GM23338 (cell line): ENCODE data around the gene SRR. TPM values are rescaled to one million over a fixed set of nuclear protein-coding genes. Genes with fewer than 3 reads are reported as not detected.

Experiments used
- ATAC-seq: fragments of 200-7000 bp; cut with Tn5 transposase; 3 replicates; pipeline ENCODE4 v1.9.1; 2020
- DNase-seq: peaks from one replicate; pipeline ENCODE4 v3.0.0-alpha.2; 2015; ENCODE audit warnings: low spot score
- H2AFZ ChIP-seq: fragments of 200-600 bp; sonication (generic); 2 replicates; pipeline ENCODE4 v1.8.0; 2016; ENCODE audit warnings: antibody characterized with exemption, mild to moderate bottlenecking, moderate library complexity
- H3F3A ChIP-seq: fragments of 200-600 bp; sonication (generic); replicated peaks from 2 replicates; pipeline ENCODE4 v1.8.0; 2017; ENCODE audit warnings: antibody characterized with exemption, mixed run types, low read depth
- H3K27ac ChIP-seq: fragments of 200-600 bp; sonication (generic); 2 replicates; pipeline ENCODE4 v1.6.1; 2016; ENCODE audit warnings: low read depth
- H3K27me3 ChIP-seq: fragments of 200-600 bp; sonication (generic); 2 replicates; pipeline ENCODE4 v1.8.0; 2016; ENCODE audit warnings: mild to moderate bottlenecking, mixed run types, moderate library complexity; ENCODE audit not compliant: insufficient read depth
- H3K36me3 ChIP-seq: fragments of 200-600 bp; sonication (generic); 2 replicates; pipeline ENCODE4 v1.8.0; 2016; ENCODE audit warnings: mild to moderate bottlenecking; ENCODE audit not compliant: insufficient read depth
- H3K4me1 ChIP-seq: fragments of 200-600 bp; sonication (generic); 2 replicates; pipeline ENCODE4 v1.8.0; 2016; ENCODE audit warnings: mild to moderate bottlenecking, moderate library complexity; ENCODE audit not compliant: insufficient read depth
- H3K4me2 ChIP-seq: fragments of 200-600 bp; sonication (generic); 2 replicates; pipeline ENCODE4 v1.7.1; 2017; ENCODE audit warnings: mixed run types
- H3K4me3 ChIP-seq: fragments of 200-600 bp; sonication (generic); 2 replicates; pipeline ENCODE4 v1.6.1; 2016; ENCODE audit warnings: mixed run types
- H3K79me2 ChIP-seq: fragments of 200-600 bp; sonication (generic); replicated peaks from 2 replicates; pipeline ENCODE4 v1.8.0; 2017; ENCODE audit warnings: mild to moderate bottlenecking; ENCODE audit not compliant: insufficient read depth
- H3K9me2 ChIP-seq: fragments of 200-600 bp; sonication (generic); 2 replicates; pipeline ENCODE4 v1.8.0; 2017; ENCODE audit not compliant: insufficient read depth
- H4K20me1 ChIP-seq: fragments of 200-600 bp; sonication (generic); replicated peaks from 2 replicates; pipeline ENCODE4 v1.8.0; 2017; ENCODE audit warnings: mild to moderate bottlenecking; ENCODE audit not compliant: insufficient read depth
- H3K27ac Mint-ChIP-seq: 2 replicates; pipeline ENCODE4 v1.8.0; 2020; ENCODE audit warnings: inconsistent platforms, mild to moderate bottlenecking, moderate library complexity, mixed read lengths
- H3K27me3 Mint-ChIP-seq: 3 replicates; pipeline ENCODE4 v1.8.0; 2022; ENCODE audit warnings: low read depth, mild to moderate bottlenecking, moderate library complexity, mixed read lengths, inconsistent platforms; ENCODE audit not compliant: insufficient read depth, poor library complexity
- H3K36me3 Mint-ChIP-seq: 3 replicates; pipeline ENCODE4 v1.8.0; 2021; ENCODE audit warnings: low read depth, mild to moderate bottlenecking, inconsistent platforms, moderate library complexity, mixed read lengths
- H3K4me1 Mint-ChIP-seq: 3 replicates; pipeline ENCODE4 v1.8.0; 2020; ENCODE audit warnings: mild to moderate bottlenecking, inconsistent platforms, mixed read lengths
- H3K4me3 Mint-ChIP-seq: 3 replicates; pipeline ENCODE4 v1.8.0; 2021; ENCODE audit warnings: moderate library complexity, mild to moderate bottlenecking, inconsistent platforms, mixed read lengths
- H3K9me3 Mint-ChIP-seq: 3 replicates; pipeline ENCODE4 v1.8.0; 2020; ENCODE audit warnings: moderate library complexity, mild to moderate bottlenecking, inconsistent platforms, mixed read lengths
- CREB1 ChIP-seq: fragments of 250-450 bp; sonication (Bioruptor Pico); IDR thresholded peaks from 2 replicates; pipeline ENCODE4 v1.5.0; 2020; ENCODE audit warnings: low read depth, mild to moderate bottlenecking, moderate library complexity
- CTCF ChIP-seq, 2 experiments: fragments of 200-600 bp in 1 of 2; sonication (generic) in 1 of 2; conservative IDR thresholded peaks; 2 replicates each; pipeline versions ENCODE4 v1.5.1 to v1.6.1; 2016 to 2017; ENCODE audit warnings: antibody characterized with exemption in 2 of 2, low read depth in 2 of 2, mild to moderate bottlenecking in 2 of 2, moderate library complexity in 1 of 2
- ETS1 ChIP-seq: IDR thresholded peaks from 2 replicates; pipeline ENCODE4 v1.6.1; 2016; ENCODE audit warnings: antibody characterized with exemption
- EZH2 ChIP-seq: fragments of 200-600 bp; sonication (generic); IDR thresholded peaks from one replicate; pipeline ENCODE4 v1.8.0; 2017; ENCODE audit warnings: antibody characterized with exemption, mild to moderate bottlenecking, low read depth; ENCODE audit not compliant: unreplicated experiment
- EZH2phosphoT487 ChIP-seq: fragments of 200-600 bp; sonication (generic); IDR thresholded peaks from one replicate; pipeline ENCODE4 v1.8.1; 2018; ENCODE audit warnings: antibody characterized with exemption; ENCODE audit not compliant: unreplicated experiment
- JUNB ChIP-seq: IDR thresholded peaks from one replicate; pipeline ENCODE4 v1.6.1; 2016; ENCODE audit warnings: antibody characterized with exemption; ENCODE audit not compliant: unreplicated experiment
- NANOG ChIP-seq: IDR thresholded peaks from 2 replicates; pipeline ENCODE4 v1.6.1; 2016; ENCODE audit warnings: antibody characterized with exemption, borderline replicate concordance
- POLR2AphosphoS5 ChIP-seq: IDR thresholded peaks from 2 replicates; pipeline ENCODE4 v1.6.1; 2016; ENCODE audit warnings: antibody characterized with exemption, low read depth
- REST ChIP-seq: IDR thresholded peaks from one replicate; pipeline ENCODE4 v1.6.1; 2018; ENCODE audit warnings: antibody characterized with exemption; ENCODE audit not compliant: unreplicated experiment
- ZNF114 ChIP-seq: fragments of 250-450 bp; sonication (Bioruptor Pico); IDR thresholded peaks from 2 replicates; pipeline ENCODE4 v1.5.0; 2020; ENCODE audit warnings: mild to moderate bottlenecking, moderate library complexity
- ZNF462 ChIP-seq: fragments of 250-450 bp; sonication (Bioruptor Pico); IDR thresholded peaks from 2 replicates; pipeline ENCODE4 v1.5.0; 2020; ENCODE audit warnings: mild to moderate bottlenecking, moderate library complexity
- polyA plus RNA-seq: library from polyadenylated mRNA; unstranded; fragments of >200 nt; fragmentation: Nextera tagmentation; extraction: Ambion mirVana; gene quantifications from 2 replicates; pipeline ENCODE4 v1.2.1, GENCODE V29; 2016
- total RNA-seq: library from RNA; depleted of rRNA; stranded (reverse); fragments of >200 nt; shearing (Covaris generic); gene quantifications from 2 replicates; pipeline ENCODE4 v1.2.3, GENCODE V29; 2014

SRR gene
- total and polyA plus RNA-seq, 2 experiments from 2014 or later, result 2.8 to 5.4 TPM

- Histone ChIP-seq H3K36me3 (no peaks in the 10 kb centered on the region; the same call in 1 of the 2 replicates), H3K27me3 (no peaks in the 10 kb centered on the region), H3K4me1 (no peaks in the 10 kb centered on the region), H3K27ac (no peak overlapping the region), H3K4me2 (no peak overlapping the region), H2AFZ (no peak overlapping the region), H3F3A (0 out of 2 replicates have a peak, but pooled peaks cover 5% of the 10 kb centered on the region), H4K20me1 (peaks cover 9% of the 10 kb centered on the region), H3K4me3 (no peak overlapping the region), H3K79me2 (0 out of 2 replicates have a peak, but pooled peaks cover 7% of the 10 kb centered on the region), H3K9me2 (no peaks in the 10 kb centered on the region)
- H3K9me3 Mint-ChIP-seq, result no peaks in the 10 kb centered on the region
- H3K36me3 Mint-ChIP-seq, result 0 out of 3 replicates have a peak, but pooled peaks cover 2% of the 10 kb centered on the region
- ATAC-seq, result no peak
- no peak for DNase-seq
- TF ChIP-seq REST (no peak), CTCF (conservative IDR thresholded peaks at IDR 0.05; ENCODE audit: low read depth in 2 of 2) (no peak), ETS1 (no peak), ZNF114 (CRISPR knock-in tag) (no peak), ZNF462 (CRISPR knock-in tag) (no peak), POLR2AphosphoS5 (no peak), EZH2 (no peak), NANOG (no peak), CREB1 (CRISPR knock-in tag) (no peak), JUNB (no peak), EZH2phosphoT487 (no peak)
- no peaks in the 10 kb centered on the region for H3K4me1 Mint-ChIP-seq
- H3K27me3 Mint-ChIP-seq, result peaks cover 2% of the 10 kb centered on the region
- H3K4me3 Mint-ChIP-seq, result no peak overlapping the region
- H3K27ac Mint-ChIP-seq, result no peak overlapping the region
Observed at GRCh38 chr17:2263183-2264066, 40.3 kb upstream of the SRR start.
